ENCODE data around the gene ENO4.

- TF ChIP-seq TEAD4 (IDR thresholded peaks at IDR 0.05), result no peak
- no peak for TF ChIP-seq FOXM1 (IDR thresholded peaks at IDR 0.05; ENCODE audit: borderline replicate concordance, low read depth)
- no peak for TF ChIP-seq USF1 (IDR thresholded peaks at IDR 0.05)
- no peak for TF ChIP-seq YY1 (IDR thresholded peaks at IDR 0.05; ENCODE audit: low read depth)
- TF ChIP-seq EGR1 (IDR thresholded peaks at IDR 0.05), result no peak
- TF ChIP-seq RAD21 (IDR thresholded peaks at IDR 0.05; ENCODE audit: low read depth), result no peak
- no peak for TF ChIP-seq EP300 (IDR thresholded peaks at IDR 0.05; ENCODE audit: borderline replicate concordance)
- no peak for TF ChIP-seq REST (IDR thresholded peaks at IDR 0.05; ENCODE audit: low read depth)
Observed at GRCh38 chr10:116873134-116873533, 23.8 kb downstream of the ENO4 start.
